ENCODE measurements around the gene TRABD2B.

DNA sequence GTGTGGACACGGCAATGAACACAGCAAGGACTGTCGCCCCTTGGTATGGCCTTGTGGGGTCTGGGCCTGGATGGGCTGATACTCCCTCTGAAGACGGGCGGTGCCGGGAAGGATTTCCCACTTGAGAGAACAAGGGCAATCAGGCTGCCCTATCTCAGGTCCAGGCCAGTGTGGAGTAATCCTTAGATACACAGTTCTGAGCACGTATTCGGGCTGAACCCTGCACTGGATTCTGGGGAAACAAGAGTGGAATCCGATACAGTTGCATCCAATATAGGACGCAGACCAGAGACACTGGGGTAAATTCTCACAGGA is 177.7 kb downstream of the TRABD2B start:
- TF ChIP-seq EP300 (IDR thresholded peaks at IDR 0.05; ENCODE audit: borderline replicate concordance in 1 of 2, low read depth in 1 of 2, low read length in 1 of 2) = no peak
- TF ChIP-seq RXRA (IDR thresholded peaks at IDR 0.05; ENCODE audit: borderline replicate concordance, low read depth) = no peak
- TF ChIP-seq, protein P1, sequence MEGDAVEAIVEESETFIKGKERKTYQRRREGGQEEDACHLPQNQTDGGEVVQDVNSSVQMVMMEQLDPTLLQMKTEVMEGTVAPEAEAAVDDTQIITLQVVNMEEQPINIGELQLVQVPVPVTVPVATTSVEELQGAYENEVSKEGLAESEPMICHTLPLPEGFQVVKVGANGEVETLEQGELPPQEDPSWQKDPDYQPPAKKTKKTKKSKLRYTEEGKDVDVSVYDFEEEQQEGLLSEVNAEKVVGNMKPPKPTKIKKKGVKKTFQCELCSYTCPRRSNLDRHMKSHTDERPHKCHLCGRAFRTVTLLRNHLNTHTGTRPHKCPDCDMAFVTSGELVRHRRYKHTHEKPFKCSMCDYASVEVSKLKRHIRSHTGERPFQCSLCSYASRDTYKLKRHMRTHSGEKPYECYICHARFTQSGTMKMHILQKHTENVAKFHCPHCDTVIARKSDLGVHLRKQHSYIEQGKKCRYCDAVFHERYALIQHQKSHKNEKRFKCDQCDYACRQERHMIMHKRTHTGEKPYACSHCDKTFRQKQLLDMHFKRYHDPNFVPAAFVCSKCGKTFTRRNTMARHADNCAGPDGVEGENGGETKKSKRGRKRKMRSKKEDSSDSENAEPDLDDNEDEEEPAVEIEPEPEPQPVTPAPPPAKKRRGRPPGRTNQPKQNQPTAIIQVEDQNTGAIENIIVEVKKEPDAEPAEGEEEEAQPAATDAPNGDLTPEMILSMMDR (IDR thresholded peaks at IDR 0.05) = no peak
- no peak for TF ChIP-seq REST (IDR thresholded peaks at IDR 0.05; ENCODE audit: low read depth, low read length)
- no peak for TF ChIP-seq ZBTB33 (IDR thresholded peaks at IDR 0.05; ENCODE audit: borderline replicate concordance, low read depth)
- TF ChIP-seq RCOR1 (IDR thresholded peaks at IDR 0.05; ENCODE audit: low read length) = no peak
- no peak for TF ChIP-seq TAF1 (IDR thresholded peaks at IDR 0.05; ENCODE audit: borderline replicate concordance, low read depth, low read length)

Measured in SK-N-SH (cell line).